HG03558 (cell line): Measurements from ENCODE around the gene ZNF618.

Experiments used
- ATAC-seq: cut with Tn5 transposase; IDR thresholded peaks from one replicate; pipeline ENCODE4 v1.9.1; 2021; ENCODE audit warnings: moderate number of reproducible peaks; ENCODE audit not compliant: unreplicated experiment; ENCODE audit errors: extremely low read depth

ZNF618 gene

GRCh38 chr9:114087721-114088120 is 211.6 kb downstream of the ZNF618 start:
- no peak for ATAC-seq

DNA sequence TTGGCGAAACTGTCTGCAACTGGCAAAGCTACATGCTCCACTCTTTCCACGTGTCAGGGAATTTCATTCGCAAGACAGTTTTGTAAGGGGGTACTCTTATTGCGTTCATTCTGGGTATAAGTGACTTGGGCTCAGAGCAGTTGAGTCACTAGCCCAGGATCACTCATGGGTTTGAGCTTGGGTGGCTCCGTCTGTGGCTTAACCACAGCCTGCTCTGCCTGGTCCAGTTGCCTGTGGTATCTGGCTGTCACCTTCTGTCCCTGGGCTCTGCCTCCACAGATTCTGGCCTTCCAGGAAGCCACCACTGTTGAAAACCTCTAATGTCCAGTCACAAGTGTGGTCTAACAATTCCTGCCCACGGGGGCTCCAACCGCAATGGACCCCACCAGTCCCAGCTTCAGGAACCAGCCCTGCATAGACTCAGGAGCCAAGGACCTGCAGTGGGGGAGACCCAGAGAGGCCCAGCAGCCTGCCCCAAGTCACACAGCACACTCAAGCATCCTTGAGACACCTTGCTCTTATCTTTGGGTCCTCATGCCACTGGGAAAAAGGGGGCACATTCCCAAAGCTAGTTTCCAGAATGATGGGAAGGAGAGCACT is 212.6 kb downstream of the ZNF618 start:
- no peak for ATAC-seq

- ATAC-seq = no peak
These were observed 213.2 kb downstream of the ZNF618 start for GRCh38 chr9:114089206-114089840.

GRCh38 chr9:114090798-114091197 is 214.7 kb downstream of the ZNF618 start:
- no peak for ATAC-seq

DNA sequence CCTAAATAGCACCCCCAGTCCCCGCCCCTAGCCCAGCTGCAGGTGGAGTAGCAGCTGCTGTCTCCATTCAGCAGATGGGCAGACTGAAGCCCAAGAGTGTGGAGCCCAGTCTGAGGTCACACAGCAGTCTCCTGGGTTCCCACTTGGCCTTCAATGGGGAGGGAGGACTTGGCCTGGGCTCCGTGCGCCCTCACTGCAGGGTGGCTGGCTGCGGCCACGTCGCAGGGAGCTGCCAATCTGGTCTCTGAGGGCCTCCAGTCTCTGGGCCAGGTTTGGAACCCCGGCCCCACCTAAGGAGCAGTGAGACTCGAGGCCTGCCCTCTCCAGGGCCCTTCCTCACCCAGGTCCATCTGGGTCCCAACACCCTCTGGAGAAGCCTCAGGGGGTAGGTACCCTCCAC is 215.6 kb downstream of the ZNF618 start:
- no peak for ATAC-seq

DNA sequence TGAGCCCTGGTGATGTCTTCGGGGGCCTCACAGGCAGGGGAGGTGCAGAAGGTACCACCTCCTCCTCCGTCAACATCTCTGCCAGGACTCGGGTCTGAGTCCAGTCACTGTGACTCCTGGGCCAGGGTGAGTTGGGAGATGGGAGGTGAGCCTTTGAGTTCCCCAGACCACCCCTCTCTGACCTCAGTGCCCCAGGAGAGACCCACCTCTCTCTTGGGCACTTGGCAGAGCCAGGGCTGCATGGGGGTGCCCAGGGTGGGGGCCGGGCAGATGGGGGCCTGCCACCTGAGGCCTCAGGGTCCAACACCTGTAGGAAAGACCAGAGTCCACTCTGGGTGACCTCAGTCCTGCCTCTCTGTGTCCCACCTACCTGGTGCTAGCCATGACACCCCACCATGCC is 216.2 kb downstream of the ZNF618 start:
- ATAC-seq = no peak

DNA sequence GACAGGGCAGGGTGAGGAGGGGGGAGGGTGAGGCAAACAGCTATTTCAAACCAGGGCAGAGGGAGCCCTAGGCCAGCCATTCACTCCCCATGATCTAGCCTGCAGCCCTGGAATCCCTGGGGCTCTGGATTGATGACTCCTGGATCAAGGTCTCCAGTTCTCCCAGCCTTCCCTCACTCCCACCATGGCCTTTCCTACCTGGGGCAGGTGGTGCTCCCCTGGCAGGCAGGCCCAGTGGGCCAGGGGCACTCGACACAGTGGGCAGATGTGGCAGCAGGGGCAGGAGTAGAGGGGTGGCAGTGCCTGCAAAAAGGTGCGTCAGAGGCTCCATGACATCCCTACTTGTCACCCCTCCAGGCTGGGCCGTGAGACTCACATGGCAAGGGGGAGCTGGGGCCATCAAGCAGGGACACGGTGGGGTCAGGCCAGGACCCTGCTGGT is 216.9 kb downstream of the ZNF618 start:
- ATAC-seq = no peak

DNA sequence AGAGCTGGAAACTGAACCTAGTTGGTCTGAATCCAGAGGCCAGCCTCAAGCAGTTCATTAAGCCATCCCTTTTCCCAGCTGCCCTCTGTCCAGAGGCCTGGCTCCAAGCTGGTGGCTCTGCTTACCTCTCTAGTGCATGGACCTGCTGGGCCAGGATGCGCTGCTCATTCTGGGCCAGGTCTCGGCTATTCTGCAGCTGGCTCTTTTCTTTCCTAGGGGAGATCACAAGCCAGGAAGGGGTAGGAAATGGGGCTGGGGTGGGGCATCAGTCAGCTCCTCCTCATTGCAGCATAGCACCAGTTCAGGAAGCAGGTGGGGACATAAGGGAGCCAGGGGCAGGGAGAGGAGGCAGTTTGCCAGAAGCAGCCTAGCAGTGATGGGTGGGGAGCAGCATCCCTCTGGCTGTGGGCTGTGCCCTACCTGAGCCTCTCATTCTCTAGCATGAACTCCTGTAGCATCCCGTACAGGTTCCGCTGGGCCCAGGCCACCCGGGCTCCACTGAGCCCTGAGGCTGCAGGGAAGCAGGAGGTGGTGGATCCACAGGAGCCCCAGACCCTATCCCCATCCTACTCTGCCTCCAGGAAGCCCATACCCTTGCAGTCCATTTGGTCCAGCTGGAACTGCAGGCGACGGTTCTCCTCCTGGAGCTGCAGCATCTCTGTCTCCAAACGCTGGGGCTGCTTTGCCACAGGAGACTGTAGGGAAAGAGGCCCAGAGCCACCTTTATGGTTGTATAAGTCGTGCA is 217.8 kb downstream of the ZNF618 start:
- ATAC-seq = no peak

- ATAC-seq = no peak
These were observed 218.9 kb downstream of the ZNF618 start for GRCh38 chr9:114094971-114095370.

DNA sequence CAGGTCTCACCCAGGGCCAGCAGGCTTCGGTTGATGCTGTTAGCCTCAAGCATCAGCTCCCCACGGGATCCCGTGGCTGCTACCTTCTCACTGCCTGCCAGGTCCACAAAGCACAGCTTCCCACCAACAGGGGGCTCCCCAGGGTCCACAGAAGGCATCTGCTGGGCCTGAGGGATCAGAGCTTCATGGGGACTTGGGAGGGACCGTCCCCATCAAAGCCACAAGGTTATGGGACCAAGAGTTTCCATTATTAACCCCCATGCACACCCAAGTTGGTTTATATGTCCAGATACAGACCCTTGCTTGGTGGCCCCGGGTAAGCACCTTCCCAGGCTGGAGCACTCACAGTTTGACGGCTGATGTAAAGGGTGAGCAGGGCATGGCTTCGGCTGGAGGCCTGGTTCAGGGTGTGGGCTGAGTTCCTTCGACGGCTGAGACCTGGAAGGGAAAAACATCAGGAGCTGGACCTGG is 220.0 kb downstream of the ZNF618 start:
- ATAC-seq = no peak

- ATAC-seq = no peak
These were observed 220.9 kb downstream of the ZNF618 start for GRCh38 chr9:114096866-114097612.

- ATAC-seq = no peak
These were observed 221.5 kb downstream of the ZNF618 start for GRCh38 chr9:114097613-114098020.

- ATAC-seq = no peak
These were observed 222.2 kb downstream of the ZNF618 start for GRCh38 chr9:114098021-114098935.

GRCh38 chr9:114098936-114099668 is 223.0 kb downstream of the ZNF618 start, which contains the start of gene KIF12:
Gene KIF12 (minus strand): TSS chr9:114099292. CDS start chr9:114099276, 16 bp downstream.
- ATAC-seq = no peak

DNA sequence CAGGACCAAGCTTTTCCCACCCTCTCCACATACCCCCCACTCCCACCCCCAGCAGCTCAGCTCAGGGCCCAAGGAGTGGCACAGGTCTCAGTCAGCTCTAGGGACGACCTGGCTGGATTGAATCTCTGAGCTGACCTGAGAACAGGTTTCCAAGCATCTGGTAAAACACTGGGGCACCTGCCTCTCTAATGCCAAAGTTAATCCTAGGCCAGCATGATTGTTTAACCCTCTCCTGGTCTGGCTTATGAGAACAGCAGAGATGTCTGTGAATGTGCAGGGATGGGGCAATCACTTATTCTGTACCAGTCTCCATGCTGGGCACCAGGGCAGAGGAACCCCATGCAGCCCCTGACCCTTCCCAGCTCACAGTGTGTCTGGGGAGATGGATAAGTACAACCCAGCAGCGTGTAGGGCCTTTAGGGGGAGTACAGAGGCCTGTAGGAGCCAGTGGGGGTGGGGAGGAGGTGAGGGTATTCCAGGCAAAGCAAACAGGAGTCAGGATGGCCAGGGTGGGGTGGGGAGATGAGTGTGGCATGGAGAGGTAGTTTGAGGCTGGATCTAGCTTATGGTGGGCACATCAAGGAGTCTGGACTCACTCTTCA is 223.7 kb downstream of the ZNF618 start:
- no peak for ATAC-seq

GRCh38 chr9:114100536-114100935 is 224.4 kb downstream of the ZNF618 start:
- ATAC-seq = no peak

GRCh38 chr9:114102484-114102883 is 226.4 kb downstream of the ZNF618 start:
- no peak for ATAC-seq

DNA sequence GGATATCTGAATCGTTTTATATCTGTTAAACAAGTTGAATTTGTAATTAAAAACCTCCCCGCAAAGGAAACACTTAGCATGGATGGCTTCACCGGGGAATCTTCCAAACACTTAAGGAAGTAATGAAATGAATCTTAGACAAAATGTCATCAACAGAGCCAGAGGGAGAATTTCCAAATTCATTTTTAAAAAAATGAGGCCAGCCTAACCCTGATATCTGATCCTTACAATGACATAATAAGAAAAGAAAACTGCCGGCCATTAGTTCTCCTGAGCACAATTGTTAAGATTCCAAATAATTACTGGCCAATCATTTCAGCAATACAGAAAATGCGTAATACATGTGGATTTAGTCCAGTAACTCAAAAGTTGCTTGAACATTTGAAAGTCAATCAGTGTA is 229.1 kb downstream of the ZNF618 start:
- no peak for ATAC-seq
